Measurements from ENCODE around the gene CD200R1L.
"Not testable (repeated sequence)": the region's sequence is repeated elsewhere in the genome, so short reads cannot be mapped to it uniquely, and the experiment has no call there.

Gene CD200R1L

GRCh38 chr3:112846764-112847163, at the start of gene CD200R1L:
Gene CD200R1L, minus strand, starts transcription at chr3:112846864. Its CDS starts 17,497 bp downstream, at chr3:112829367.
- DNase-seq (ENCODE audit: low read depth), result no peak

DNA sequence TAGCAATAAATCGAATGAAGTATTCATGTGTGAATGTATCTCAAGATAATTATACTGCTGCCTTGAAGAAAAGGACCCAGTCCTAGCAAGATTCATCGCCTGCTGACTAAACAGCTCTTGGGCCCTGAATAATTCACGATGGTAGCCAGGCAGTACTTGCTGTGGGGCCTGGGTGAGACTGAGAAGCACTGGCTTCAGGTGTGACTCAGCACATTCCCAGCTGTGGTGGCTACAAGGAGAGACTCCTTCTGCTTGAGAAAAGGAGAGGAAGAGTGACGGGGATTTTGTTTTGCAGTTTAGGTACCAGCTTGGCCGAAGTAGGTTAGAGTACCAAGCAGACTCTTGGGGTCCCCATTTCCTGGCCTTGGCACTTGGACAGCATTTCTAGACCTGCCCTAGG, 47.6 kb upstream of the CD200R1L start:
- no peak for DNase-seq (ENCODE audit: low read depth)

- no peak for DNase-seq (ENCODE audit: low read depth)
Observed at GRCh38 chr3:112889357-112889756, 42.7 kb upstream of the CD200R1L start.

DNA sequence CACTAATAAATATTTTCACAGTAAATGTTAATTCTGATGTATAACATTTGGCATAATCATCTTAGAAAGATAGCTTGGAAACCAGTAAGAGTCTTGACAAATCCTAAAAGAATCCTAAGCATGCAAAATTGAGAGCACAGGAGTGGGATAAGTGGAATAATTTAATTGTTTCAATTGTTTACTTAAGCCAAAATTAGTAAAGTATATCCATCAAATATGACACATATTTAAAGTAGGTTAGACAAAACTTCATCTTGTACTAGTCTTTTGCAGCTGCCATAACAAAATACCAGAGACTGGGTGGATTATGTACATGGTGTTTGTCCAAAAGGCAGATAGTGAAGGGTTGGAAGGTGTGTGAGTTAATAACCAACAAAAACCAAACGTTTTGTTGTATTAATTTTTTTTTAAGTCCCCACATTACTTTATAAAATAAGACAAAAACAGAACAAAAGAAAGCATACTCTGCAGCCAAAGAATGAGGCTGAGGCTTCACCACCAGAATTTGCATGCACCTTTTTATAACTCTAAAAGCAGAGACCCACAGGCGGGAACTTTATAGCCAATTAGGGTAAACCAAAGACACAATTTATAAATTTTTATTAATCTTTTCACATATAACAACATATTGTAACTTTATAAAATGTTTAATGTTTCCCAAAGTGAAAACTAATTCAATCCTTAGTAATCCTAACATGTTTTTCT, 41.9 kb upstream of the CD200R1L start:
- no peak for DNase-seq (ENCODE audit: low read depth)

DNA sequence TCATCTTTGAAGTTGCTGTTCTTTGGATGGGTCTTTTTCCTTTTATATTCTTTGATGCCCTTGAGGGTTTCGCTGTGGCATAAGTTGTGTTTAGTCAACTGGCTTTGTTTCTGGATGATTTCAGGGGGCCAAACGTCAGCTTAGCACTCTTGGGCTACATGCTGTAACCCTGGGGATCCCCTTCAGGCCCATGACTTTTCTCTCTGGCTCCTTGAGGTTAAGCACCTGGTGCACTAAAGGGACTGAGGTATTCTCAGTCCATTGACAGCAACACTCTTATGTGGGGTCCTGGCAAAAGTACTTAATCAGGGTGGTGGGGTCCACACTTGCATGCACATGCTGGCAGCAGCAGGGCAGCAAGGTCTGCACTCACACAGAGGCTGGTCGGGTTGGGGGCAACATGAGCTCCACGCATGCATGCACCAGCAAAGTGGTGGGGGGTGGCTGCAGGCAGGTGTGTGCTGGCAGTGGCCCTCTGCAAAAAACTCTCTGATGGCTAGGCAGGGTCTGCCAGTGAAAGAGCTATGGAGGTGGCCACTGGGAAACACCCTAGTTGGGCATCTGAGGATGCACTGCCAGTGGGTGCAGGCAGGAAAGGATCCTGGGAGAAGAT, 38.1 kb upstream of the CD200R1L start:
- no peak for DNase-seq (ENCODE audit: low read depth)

DNA sequence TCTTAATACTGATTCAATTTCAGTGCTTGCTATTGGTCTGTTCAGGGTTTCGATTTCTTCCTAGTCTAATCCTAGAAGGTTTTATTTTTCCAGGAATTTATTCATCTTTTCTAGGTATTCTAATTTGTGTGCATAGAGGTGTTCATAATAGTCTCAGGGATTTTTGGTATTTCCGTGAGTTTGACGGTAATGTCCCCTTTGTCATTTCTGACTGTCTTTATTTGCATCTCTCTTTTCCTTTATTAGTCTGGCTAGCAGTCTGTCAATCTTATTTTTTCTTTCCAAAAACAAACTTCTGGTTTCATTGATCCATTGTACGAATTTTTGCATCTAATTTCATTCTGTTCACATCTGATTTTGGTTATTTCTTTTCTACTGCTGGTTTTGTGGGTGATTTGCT, 35.2 kb upstream of the CD200R1L start:
- DNase-seq (ENCODE audit: low read depth), result no peak

GRCh38 chr3:112875561-112875960, 28.9 kb upstream of the CD200R1L start:
- no peak for DNase-seq (ENCODE audit: low read depth)

- no peak for DNase-seq (ENCODE audit: low read depth)
Observed at GRCh38 chr3:112874725-112875124, 28.1 kb upstream of the CD200R1L start.

DNA sequence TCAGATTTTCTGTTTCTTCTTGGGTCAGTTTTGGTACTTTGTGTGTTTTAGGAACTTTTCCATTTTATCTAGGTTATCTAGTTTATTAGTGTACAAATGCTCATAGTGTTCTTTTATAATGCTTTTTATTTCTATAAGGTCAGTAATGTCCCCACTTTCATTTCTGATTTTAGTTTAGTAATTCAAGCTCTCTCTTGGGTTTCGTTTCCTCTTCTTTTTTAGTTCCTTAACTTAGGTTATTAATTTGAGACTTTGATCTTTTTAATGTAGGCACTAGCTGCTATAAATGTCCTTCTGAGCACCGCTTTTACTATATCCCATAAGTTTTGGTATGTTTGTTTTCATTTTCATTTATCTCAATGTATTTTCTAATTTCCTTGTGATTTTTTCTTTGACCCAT, 27.0 kb upstream of the CD200R1L start:
- DNase-seq (ENCODE audit: low read depth), result no peak

- no peak for DNase-seq (ENCODE audit: low read depth)
Observed at GRCh38 chr3:112871735-112872134, 25.1 kb upstream of the CD200R1L start.

DNA sequence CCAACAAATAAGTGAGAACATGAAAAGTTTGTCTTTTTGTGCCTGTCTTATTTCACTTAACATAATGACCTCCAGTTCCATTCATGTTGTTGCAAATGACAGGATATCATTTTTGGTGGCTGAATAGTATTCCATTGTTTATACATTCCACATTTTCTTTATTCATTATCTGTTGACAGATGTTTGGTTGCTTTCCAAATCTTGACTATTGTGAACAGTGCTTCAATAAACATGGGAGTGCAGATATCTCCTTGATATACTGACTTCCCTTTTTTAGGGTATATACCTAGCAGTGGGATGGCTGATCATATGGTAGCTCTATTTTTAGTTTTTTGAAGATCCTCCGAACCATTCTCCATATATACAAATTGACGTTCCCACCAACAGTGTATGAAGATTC, 19.1 kb upstream of the CD200R1L start:
- no peak for DNase-seq (ENCODE audit: low read depth)

- no peak for DNase-seq (ENCODE audit: low read depth)
Observed at GRCh38 chr3:112860898-112861297, 14.2 kb upstream of the CD200R1L start.

DNA sequence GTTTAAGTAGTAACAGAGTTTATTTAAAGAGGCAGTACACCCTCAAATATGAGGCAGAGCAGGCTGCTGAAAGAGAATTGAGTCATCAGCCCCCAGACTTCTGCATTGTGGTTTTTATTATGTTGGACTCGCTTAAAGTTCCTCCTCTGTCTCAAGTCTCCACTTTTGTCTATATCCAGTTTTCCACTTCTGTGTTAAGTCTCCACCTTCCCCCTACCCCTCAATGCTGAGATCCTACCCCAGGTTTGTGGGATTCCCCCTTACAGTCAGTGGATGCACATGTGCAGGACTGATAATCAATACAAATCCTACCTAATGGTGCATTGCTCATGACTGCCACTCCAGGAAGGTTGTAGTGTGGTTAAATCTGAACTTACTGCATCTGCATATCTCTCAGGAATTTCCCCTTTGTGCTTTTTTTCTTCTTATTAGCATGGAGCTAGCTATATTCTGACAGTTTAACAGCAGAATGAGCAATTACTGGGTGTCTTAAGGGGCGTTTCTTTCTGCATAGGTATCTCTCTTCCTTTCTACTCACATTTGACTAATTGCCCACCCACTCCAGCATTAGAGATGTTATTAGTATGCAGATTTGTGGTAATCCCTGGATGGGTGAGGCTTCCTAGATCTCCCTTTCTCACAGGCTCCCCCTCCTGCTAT, 11.9 kb upstream of the CD200R1L start:
- DNase-seq (ENCODE audit: low read depth), result no peak

GRCh38 chr3:112857526-112857925, 10.9 kb upstream of the CD200R1L start:
- DNase-seq (ENCODE audit: low read depth), result no peak

DNA sequence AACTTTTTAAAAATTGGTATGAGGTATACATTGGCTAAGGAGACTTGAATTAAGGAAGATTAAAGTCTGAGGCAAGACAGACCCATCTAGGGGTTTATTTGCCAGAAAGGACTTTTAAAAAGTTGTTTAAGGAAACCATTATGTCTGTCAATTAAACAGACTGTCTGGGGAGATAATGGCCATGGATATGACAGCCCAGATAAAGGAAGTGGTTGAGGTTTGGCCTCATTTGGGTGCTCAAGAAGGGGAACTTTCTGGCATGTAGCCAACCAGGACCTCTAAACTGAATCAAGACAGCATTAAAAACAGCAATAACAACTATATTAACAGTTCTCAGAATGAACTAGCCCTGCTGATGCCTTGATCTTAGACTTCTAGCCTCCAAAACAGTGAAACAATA, 9.9 kb upstream of the CD200R1L start:
- no peak for DNase-seq (ENCODE audit: low read depth)

DNA sequence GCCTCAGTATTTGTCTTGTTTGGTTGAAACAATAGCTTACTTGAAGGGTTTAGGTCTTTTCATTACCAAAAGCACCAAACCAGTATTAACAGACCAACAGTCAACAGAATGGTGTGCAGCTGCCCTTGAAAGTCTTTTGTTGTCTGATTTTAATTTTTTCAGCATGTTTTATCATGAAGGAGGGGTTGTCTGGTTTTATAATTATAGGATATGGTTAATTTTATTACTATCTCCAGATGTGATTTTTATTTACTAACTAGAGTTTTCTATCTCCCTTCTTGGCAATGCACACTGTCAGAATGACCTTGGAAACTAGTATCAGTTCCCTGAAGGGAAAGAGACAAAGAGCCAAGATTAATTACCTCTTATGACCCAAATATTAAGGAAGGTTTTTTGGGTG, 9.2 kb upstream of the CD200R1L start:
- DNase-seq (ENCODE audit: low read depth), result no peak

GRCh38 chr3:112855074-112855473, 8.4 kb upstream of the CD200R1L start:
- not testable (repeated sequence) for DNase-seq (ENCODE audit: low read depth)

- DNase-seq (ENCODE audit: low read depth), result no peak
Observed at GRCh38 chr3:112848196-112848595, 1.5 kb upstream of the CD200R1L start.

- no peak for DNase-seq (ENCODE audit: low read depth)
Observed at GRCh38 chr3:112847692-112848091, 1.0 kb upstream of the CD200R1L start.

DNA sequence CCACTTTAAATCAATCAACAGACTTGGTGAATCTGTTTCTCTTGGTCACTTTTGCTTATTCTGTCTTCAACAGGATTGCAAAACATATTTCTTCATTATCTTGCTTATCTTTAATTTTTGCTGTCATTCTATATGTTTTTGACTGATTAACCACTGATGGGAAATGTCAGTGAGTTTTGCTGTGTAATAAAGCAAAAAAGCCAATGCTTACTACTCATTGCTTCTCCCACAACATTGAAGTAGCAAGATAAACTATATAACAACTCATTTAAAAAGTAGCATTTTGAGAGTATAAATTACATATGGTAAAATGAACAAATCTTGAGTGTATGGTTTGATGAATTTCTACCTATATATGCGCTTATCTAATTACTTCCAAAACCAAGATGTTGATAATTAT, 892 bp downstream of the CD200R1L start:
- DNase-seq (ENCODE audit: low read depth), result no peak

DNA sequence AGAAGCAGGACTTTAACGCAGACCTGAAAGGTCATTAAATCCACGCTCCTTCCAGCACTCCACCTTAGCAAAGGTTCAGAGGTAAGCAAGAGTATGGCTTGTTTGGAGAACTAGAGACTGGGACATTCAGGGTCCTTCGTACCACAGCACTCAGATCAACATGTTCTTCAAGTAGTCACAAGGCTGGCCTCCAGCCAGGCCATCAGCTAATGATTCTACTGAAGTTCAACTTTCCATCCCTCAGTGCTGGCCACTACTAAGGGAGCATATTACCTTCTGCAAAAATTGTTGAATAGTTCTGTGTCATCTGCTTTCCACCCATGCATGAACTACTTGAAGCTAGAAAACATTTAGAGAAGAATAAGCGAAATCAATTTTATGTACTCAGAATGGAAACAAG, 17.6 kb downstream of the CD200R1L start:
- no peak for DNase-seq (ENCODE audit: low read depth)

- DNase-seq (ENCODE audit: low read depth), result no peak
Observed at GRCh38 chr3:112822064-112823055, 24.3 kb downstream of the CD200R1L start.

Measured in activated gamma-delta T cell treated with anti-CD3 and anti-CD28 coated beads, Interleukin-2, amount 50 U/mL, for 16 hours (primary cell).